MM.1S (cell line): Measurements from ENCODE around the gene TOP2A.

Experiments used
- CTCF ChIP-seq: fragments of 300-600 bp; sonication (generic); IDR thresholded peaks from 2 replicates; pipeline ENCODE4 v1.5.1; 2016; ENCODE audit warnings: antibody characterized with exemption, low read length, mixed read lengths
- EZH2phosphoT487 ChIP-seq: fragments of 300-600 bp; sonication (generic); IDR thresholded peaks from 2 replicates; pipeline ENCODE4 v1.6.1; 2018; ENCODE audit warnings: antibody characterized with exemption, low read length

GRCh38 chr17:40447148-40447644 lies 29.5 kb upstream of the TOP2A start:
- TF ChIP-seq EZH2phosphoT487 (no peak), CTCF (no peak)
